GM12878 (cell line): ENCODE results near the gene TTLL8. TPM values are rescaled to one million over a fixed set of nuclear protein-coding genes. Genes with fewer than 3 reads are reported as not detected.
A peak's percentile ranks its signal among the peaks of the same experiment; 100 is the strongest.

ENCODE experiments used
- ATAC-seq: fragments of 200-7000 bp; cut with Tn5 transposase; 3 replicates; pipeline ENCODE4 v1.9.1; 2020; ENCODE audit warnings: mild to moderate bottlenecking, moderate library complexity
- BruUV-seq: library from RNA; stranded (reverse); fragments of 400-500 nt; replicated peaks from 2 replicates; lab custom pipeline; 2021; lab: Mats Ljungman, UMichigan
- CTCF ChIA-PET: fragments of 300-600 bp; sonication (Branson Sonifier 250); formaldehyde crosslinking; extraction: SDS; loops from one replicate; lab custom pipeline; 2021; ENCODE audit warnings: inconsistent platforms; lab: Yijun Ruan, JAX
- POLR2A ChIA-PET: fragments of 350-600 bp; formaldehyde crosslinking; extraction: SDS; loops from one replicate; lab custom pipeline; 2021; ENCODE audit warnings: inconsistent platforms; lab: Charles Lee
- RAD21 ChIA-PET: fragments of 300-600 bp; sonication (Branson Sonifier 250); formaldehyde crosslinking; loops from one replicate; lab custom pipeline; 2023; ENCODE audit warnings: antibody characterized with exemption; ENCODE audit not compliant: unreplicated experiment; lab: Charles Lee
- SMC1A ChIA-PET: fragments of 300-600 bp; sonication (Branson Sonifier 250); formaldehyde crosslinking; loops from one replicate; lab custom pipeline; 2023; ENCODE audit not compliant: unreplicated experiment, uncharacterized antibody; lab: Charles Lee
- DNase-seq: peaks from one replicate; pipeline ENCODE4 v3.0.0-alpha.2; 2011; ENCODE audit warnings: low read depth, low spot score
- FAIRE-seq: peaks from 3 replicates; lab custom pipeline; 2011; peaks lifted over from hg19 to GRCh38; lab: Jason Lieb, UNC
- H2AFZ ChIP-seq: 2 replicates; pipeline ENCODE4 v1.6.0; 2011; ENCODE audit warnings: low read depth, low read length, control low read depth; ENCODE audit not compliant: control insufficient read depth
- H3K27ac ChIP-seq: 2 replicates; pipeline ENCODE4 v1.5.1; 2011; ENCODE audit warnings: control low read depth; ENCODE audit not compliant: control insufficient read depth, insufficient read depth
- H3K27me3 ChIP-seq, 2 experiments: replicated peaks in 1 of 2; 2 replicates each; pipeline versions ENCODE4 v1.6.0 to v1.6.1; 2011; ENCODE audit warnings: low read length in 1 of 2; ENCODE audit not compliant: control insufficient read depth in 2 of 2, insufficient read depth in 2 of 2
- H3K36me3 ChIP-seq, 2 experiments: 2 replicates each; pipeline ENCODE4 v1.5.1; 2011; ENCODE audit warnings: low read length in 1 of 2; ENCODE audit not compliant: control insufficient read depth in 2 of 2, insufficient read depth in 2 of 2
- H3K4me1 ChIP-seq: 2 replicates; pipeline ENCODE4 v1.6.1; 2011; ENCODE audit warnings: mild to moderate bottlenecking, low read length, moderate library complexity, mixed read lengths; ENCODE audit not compliant: control insufficient read depth, insufficient read depth
- H3K4me2 ChIP-seq: 2 replicates; pipeline ENCODE4 v1.6.0; 2011; ENCODE audit warnings: control low read depth; ENCODE audit not compliant: control insufficient read depth, insufficient read depth
- H3K4me3 ChIP-seq: fragments of 200-600 bp; sonication (generic); 2 replicates; pipeline ENCODE4 v1.5.1; 2016
- H3K79me2 ChIP-seq: 2 replicates; pipeline ENCODE4 v1.6.0; 2011; ENCODE audit warnings: low read length; ENCODE audit not compliant: control insufficient read depth, insufficient read depth
- H3K9ac ChIP-seq: 2 replicates; pipeline ENCODE4 v1.8.0; 2011; ENCODE audit warnings: low read length, control low read depth, mixed read lengths; ENCODE audit not compliant: control insufficient read depth, insufficient read depth
- H3K9me3 ChIP-seq: replicated peaks from 3 replicates; pipeline ENCODE4 v1.5.1; 2011; ENCODE audit warnings: mild to moderate bottlenecking, low read length; ENCODE audit not compliant: control insufficient read depth, insufficient read depth
- H4K20me1 ChIP-seq: 2 replicates; pipeline ENCODE4 v1.6.0; 2011; ENCODE audit not compliant: control insufficient read depth, insufficient read depth
- CBFB ChIP-seq: IDR thresholded peaks from 2 replicates; pipeline ENCODE4 v1.6.1; 2016; ENCODE audit warnings: antibody characterized with exemption, low read depth
- CBX5 ChIP-seq: sonication (generic); IDR thresholded peaks from 2 replicates; pipeline ENCODE4 v1.6.1; 2016; ENCODE audit warnings: low read depth, moderate library complexity, mild to moderate bottlenecking, inconsistent platforms
- GATAD2B ChIP-seq: fragments of 450-650 bp; conservative IDR thresholded peaks from 2 replicates; pipeline ENCODE4 v1.6.1; 2017; ENCODE audit warnings: low read depth, mild to moderate bottlenecking, moderate library complexity
- KLF5 ChIP-seq: fragments of 450-650 bp; IDR thresholded peaks from 2 replicates; pipeline ENCODE4 v1.6.1; 2014; ENCODE audit warnings: mild to moderate bottlenecking; ENCODE audit not compliant: partially characterized antibody
- LARP7 ChIP-seq: fragments of 450-650 bp; IDR thresholded peaks from 2 replicates; pipeline ENCODE4 v1.6.1; 2017; ENCODE audit warnings: mild to moderate bottlenecking
- MEF2B ChIP-seq: fragments of 450-650 bp; IDR thresholded peaks from 2 replicates; pipeline ENCODE4 v1.6.1; 2018; ENCODE audit warnings: mild to moderate bottlenecking, moderate library complexity; ENCODE audit not compliant: partially characterized antibody, poor library complexity, severe bottlenecking
- NFIC ChIP-seq: IDR thresholded peaks from 2 replicates; pipeline ENCODE4 v1.6.1; 2012; ENCODE audit warnings: low read depth, mild to moderate bottlenecking, inconsistent platforms, low read length, moderate library complexity
- SMAD1 ChIP-seq: fragments of 450-650 bp; IDR thresholded peaks from 2 replicates; pipeline ENCODE4 v1.6.1; 2018; ENCODE audit warnings: mild to moderate bottlenecking, low read depth; ENCODE audit not compliant: partially characterized antibody
- SP1 ChIP-seq: IDR thresholded peaks from one replicate; pipeline ENCODE4 v1.6.1; 2011; ENCODE audit warnings: low read depth, low read length
- WGBS: methylation state at CpG from one replicate; pipeline ENCODE4 v1.1.6; 2016; ENCODE audit warnings: low lambda C conversion rate; ENCODE audit not compliant: insufficient replicate concordance, insufficient coverage; ENCODE audit errors: missing lambda C conversion rate; 5-methylcytosine and 5-hydroxymethylcytosine counted together
- in situ Hi-C: fragments of 300-500 bp; cut with MboI; formaldehyde crosslinking; loops from 9 replicates; pipeline ENCODE4 v1.14.3; 2018; ENCODE audit warnings: mixed read lengths
- intact Hi-C: fragments of 100-400 bp; cut with micrococcal nuclease; formaldehyde crosslinking; loops from one replicate; pipeline ENCODE4 v1.14.2; 2022; ENCODE audit not compliant: unreplicated experiment
- polyA plus RNA-seq, 11 experiments: library from polyadenylated mRNA; depleted of rRNA in 4 of 11; unstranded in 6 of 11; stranded (reverse) in 5 of 11; fragments of >200 nt; fragmentation: Nextera tagmentation in 4 of 11; fragmentation: Illumina TruSeq in 1 of 11; extraction: Ambion mirVana in 4 of 11; extraction: Trizol in 1 of 11; gene quantifications; 1 replicate in 1 of 11; 2 replicates in 10 of 11; pipeline versions ENCODE4 v1.2.1 to v1.2.3, GENCODE V29; 2011 to 2016; ENCODE audit warnings: inconsistent platforms in 2 of 11, missing spikeins in 2 of 11, low read depth in 1 of 11
- total RNA-seq, 4 experiments: library from RNA; depleted of rRNA in 3 of 4; stranded (reverse); fragments of >200 nt in 3 of 4; fragmentation: Illumina TruSeq in 1 of 4; extraction: Trizol in 1 of 4; gene quantifications; 2 replicates each; pipeline versions ENCODE4 v1.2.1 to v1.2.3, GENCODE V29; 2013 to 2021
- TF ChIP-seq, protein P1 (sequence below): fragments of 450-650 bp; IDR thresholded peaks from 2 replicates; pipeline ENCODE4 v1.6.1; 2016; ENCODE audit warnings: mild to moderate bottlenecking, moderate library complexity, borderline replicate concordance
- TF ChIP-seq, protein P2 (sequence below): fragments of 450-650 bp; IDR thresholded peaks from 2 replicates; pipeline ENCODE4 v1.6.1; 2014; ENCODE audit warnings: mild to moderate bottlenecking
- TF ChIP-seq, protein P3 (sequence below), 3 experiments: IDR thresholded peaks in 2 of 3; conservative IDR thresholded peaks in 1 of 3; 2 replicates each; pipeline ENCODE4 v1.5.1; 2011; ENCODE audit warnings: low read depth in 3 of 3, low read length in 3 of 3, mild to moderate bottlenecking in 3 of 3, control low read depth in 2 of 3, moderate library complexity in 2 of 3, inconsistent platforms in 1 of 3, mixed read lengths in 1 of 3; ENCODE audit not compliant: control insufficient read depth in 2 of 3, insufficient read depth in 1 of 3; ENCODE audit errors: extremely low read depth in 1 of 3

The TTLL8 gene
- total and polyA plus RNA-seq, 10 of the 15 experiments (the other 5 are each of a cell fraction or from before 2014, with no cell fraction given): not detected

DNA sequence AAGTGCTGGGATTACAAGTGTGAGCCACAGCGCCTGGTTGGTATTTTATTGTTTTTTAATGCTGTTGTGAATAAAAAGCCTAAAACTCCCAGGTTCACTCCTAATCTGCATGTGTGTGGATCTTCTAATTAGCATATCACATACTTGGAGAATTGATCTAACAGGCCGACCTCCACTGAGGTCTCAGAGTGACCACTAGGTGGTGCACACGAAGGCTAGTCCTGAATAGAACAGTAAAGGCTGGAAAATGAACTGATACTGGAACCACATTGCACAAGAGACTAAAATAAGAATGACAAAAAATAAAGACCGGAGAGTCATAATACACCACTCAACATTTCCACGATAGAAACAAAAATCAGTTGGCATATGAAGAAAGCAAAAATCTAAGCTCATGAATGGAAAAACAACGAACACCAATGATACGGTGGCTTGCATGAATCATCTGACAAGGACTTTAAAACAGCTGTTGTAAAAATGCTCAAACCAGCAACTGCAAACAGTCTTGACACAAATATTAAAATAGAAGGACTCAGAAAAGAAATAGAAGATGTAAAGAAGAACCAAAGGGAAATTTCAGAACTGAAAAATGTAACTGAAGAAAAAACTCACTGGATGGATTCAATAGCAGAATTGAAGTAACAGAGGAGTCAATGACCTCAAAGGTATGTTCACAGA is 78.4 kb downstream of the TTLL8 start:
- no TSS peak for BruUV-seq
- Histone ChIP-seq H3K27me3 (no peaks in the 10 kb centered on the region; a peak in 1 of 4 replicates), H3K4me2 (no peak overlapping the region), H3K9ac (no peak overlapping the region), H4K20me1 (no peaks in the 10 kb centered on the region), H3K9me3 (peaks cover 2% of the 10 kb centered on the region; the same call in 2 of the 3 replicates), H2AFZ (no peak overlapping the region), H3K36me3 (no peaks in the 10 kb centered on the region), H3K27ac (no peak overlapping the region), H3K4me3 (no peak overlapping the region), H3K4me1 (peaks cover 6% of the 10 kb centered on the region), H3K79me2 (no peaks in the 10 kb centered on the region)
- CTCF ChIA-PET: interaction anchor here (0.6 to 2.2 kb wide), 6 partner anchors 13 to 508 kb away, joined by 3 to 6 read pairs (median 4); no protein-coding TSS in a partner anchor
- no peak for ATAC-seq
- POLR2A ChIA-PET: interaction anchor here (1.0 kb wide), 1 partner anchor 51 kb away, joined by 3 read pairs; no protein-coding TSS in a partner anchor
- no peak for DNase-seq
- in situ Hi-C loops: no loop called here
- FAIRE-seq: no peak
- RAD21 ChIA-PET: interaction anchor here (0.9 kb wide), 1 partner anchor 51 kb away, joined by 3 read pairs; no protein-coding TSS in a partner anchor
- intact Hi-C loops: no loop called here
- WGBS: 14% methylated on average over 7 of the region's 7 CpGs
- SMC1A ChIA-PET: no interaction called here
- TF ChIP-seq NFIC (no peak), MEF2B (no peak), CBFB (no peak), KLF5 (no peak), LARP7 (no peak), SP1 (no peak), SMAD1 (no peak), GATAD2B (no peak), CBX5 (0 out of 2 replicates have a peak, but pooled peaks have one; percentile 41)
- TF ChIP-seq, protein P1, sequence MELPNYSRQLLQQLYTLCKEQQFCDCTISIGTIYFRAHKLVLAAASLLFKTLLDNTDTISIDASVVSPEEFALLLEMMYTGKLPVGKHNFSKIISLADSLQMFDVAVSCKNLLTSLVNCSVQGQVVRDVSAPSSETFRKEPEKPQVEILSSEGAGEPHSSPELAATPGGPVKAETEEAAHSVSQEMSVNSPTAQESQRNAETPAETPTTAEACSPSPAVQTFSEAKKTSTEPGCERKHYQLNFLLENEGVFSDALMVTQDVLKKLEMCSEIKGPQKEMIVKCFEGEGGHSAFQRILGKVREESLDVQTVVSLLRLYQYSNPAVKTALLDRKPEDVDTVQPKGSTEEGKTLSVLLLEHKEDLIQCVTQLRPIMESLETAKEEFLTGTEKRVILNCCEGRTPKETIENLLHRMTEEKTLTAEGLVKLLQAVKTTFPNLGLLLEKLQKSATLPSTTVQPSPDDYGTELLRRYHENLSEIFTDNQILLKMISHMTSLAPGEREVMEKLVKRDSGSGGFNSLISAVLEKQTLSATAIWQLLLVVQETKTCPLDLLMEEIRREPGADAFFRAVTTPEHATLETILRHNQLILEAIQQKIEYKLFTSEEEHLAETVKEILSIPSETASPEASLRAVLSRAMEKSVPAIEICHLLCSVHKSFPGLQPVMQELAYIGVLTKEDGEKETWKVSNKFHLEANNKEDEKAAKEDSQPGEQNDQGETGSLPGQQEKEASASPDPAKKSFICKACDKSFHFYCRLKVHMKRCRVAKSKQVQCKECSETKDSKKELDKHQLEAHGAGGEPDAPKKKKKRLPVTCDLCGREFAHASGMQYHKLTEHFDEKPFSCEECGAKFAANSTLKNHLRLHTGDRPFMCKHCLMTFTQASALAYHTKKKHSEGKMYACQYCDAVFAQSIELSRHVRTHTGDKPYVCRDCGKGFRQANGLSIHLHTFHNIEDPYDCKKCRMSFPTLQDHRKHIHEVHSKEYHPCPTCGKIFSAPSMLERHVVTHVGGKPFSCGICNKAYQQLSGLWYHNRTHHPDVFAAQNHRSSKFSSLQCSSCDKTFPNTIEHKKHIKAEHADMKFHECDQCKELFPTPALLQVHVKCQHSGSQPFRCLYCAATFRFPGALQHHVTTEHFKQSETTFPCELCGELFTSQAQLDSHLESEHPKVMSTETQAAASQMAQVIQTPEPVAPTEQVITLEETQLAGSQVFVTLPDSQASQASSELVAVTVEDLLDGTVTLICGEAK: no peak
- TF ChIP-seq, protein P2, sequence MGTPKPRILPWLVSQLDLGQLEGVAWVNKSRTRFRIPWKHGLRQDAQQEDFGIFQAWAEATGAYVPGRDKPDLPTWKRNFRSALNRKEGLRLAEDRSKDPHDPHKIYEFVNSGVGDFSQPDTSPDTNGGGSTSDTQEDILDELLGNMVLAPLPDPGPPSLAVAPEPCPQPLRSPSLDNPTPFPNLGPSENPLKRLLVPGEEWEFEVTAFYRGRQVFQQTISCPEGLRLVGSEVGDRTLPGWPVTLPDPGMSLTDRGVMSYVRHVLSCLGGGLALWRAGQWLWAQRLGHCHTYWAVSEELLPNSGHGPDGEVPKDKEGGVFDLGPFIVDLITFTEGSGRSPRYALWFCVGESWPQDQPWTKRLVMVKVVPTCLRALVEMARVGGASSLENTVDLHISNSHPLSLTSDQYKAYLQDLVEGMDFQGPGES: no peak
- TF ChIP-seq, protein P3, sequence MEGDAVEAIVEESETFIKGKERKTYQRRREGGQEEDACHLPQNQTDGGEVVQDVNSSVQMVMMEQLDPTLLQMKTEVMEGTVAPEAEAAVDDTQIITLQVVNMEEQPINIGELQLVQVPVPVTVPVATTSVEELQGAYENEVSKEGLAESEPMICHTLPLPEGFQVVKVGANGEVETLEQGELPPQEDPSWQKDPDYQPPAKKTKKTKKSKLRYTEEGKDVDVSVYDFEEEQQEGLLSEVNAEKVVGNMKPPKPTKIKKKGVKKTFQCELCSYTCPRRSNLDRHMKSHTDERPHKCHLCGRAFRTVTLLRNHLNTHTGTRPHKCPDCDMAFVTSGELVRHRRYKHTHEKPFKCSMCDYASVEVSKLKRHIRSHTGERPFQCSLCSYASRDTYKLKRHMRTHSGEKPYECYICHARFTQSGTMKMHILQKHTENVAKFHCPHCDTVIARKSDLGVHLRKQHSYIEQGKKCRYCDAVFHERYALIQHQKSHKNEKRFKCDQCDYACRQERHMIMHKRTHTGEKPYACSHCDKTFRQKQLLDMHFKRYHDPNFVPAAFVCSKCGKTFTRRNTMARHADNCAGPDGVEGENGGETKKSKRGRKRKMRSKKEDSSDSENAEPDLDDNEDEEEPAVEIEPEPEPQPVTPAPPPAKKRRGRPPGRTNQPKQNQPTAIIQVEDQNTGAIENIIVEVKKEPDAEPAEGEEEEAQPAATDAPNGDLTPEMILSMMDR (IDR thresholded peaks at IDR 0.05 in 2 of 3, conservative IDR thresholded peaks at IDR 0.05 in 1 of 3; ENCODE audit: control insufficient read depth in 2 of 3, extremely low read depth in 1 of 3, insufficient read depth in 1 of 3, low read depth in 3 of 3, low read length in 3 of 3): peak; percentile 27 to 58 (median 42); a peak in 4 of 6 replicates
